ENCODE data around the gene ARHGDIA.

Gene ARHGDIA

DNA sequence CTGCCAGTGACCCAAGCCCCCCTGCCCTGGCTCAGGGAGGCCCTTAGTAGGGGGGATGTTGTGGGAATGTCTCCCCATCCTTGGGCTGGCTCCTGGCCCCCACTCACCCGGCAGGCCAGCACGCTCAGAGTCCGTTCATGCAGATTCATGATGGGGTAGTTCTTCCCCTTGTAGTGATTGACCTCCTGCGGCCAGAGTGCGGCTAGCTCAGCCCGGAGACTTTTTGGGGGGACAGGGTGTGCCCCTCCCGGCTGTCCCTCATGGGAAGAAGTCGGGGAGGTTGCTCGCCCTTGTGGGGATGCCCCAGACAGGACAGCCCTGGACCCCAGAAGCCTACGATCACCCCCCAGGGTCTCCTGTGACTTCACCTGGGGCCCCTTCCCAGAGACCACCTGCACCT, 34.9 kb upstream of the ARHGDIA start:
- DNase-seq, result no peak

- no peak for DNase-seq
Observed at GRCh38 chr17:81905424-81905875, 34.3 kb upstream of the ARHGDIA start.

GRCh38 chr17:81904600-81905423, 33.7 kb upstream of the ARHGDIA start:
- DNase-seq, result no peak

DNA sequence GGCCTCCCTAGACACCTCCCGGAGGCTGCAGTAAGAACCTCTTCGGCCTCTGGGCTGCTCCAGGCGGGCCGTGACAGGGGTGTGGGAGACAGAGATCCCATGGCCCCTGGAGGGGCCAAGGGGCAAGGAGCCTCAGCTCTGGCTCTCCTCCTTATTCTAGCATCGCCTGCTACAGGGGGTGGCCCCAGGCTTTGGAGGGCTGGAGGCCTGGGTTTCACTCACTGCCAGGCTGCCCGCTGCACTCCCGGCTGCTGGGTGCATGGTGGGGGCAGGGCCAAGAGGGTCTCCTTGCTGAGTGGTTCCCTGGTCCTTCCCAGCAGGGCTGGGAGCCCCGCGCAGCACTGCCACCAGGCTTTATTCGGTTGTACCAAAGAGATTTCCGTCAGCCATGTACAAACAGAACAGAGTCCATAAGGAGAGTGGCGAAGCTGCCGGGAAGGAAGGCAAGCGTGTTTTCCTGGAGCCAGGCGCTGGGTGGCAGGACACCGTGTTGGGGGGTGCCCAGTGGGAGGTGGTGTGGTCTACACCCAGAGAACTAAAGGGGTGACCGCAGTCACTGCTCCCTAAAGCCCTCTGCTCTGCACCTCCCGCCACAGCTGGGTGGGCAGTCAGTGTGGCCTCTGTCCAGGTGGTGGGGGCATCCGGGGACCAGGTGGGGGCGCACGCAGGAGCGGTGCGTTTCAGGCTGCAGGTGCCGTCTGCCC, 32.9 kb upstream of the ARHGDIA start:
- DNase-seq, result no peak

- DNase-seq, result no peak
Observed at GRCh38 chr17:81903415-81903831, 32.3 kb upstream of the ARHGDIA start.

GRCh38 chr17:81902653-81903414, 31.7 kb upstream of the ARHGDIA start:
- DNase-seq, result no peak

GRCh38 chr17:81902023-81902652, 31.0 kb upstream of the ARHGDIA start, which contains the start of gene NPB:
NPB (plus strand) TSS chr17:81902238; CDS start chr17:81902278, 40 bp downstream.
- DNase-seq, result no peak

GRCh38 chr17:81901167-81902022, 30.3 kb upstream of the ARHGDIA start:
- no peak for DNase-seq

GRCh38 chr17:81900181-81900820, 29.2 kb upstream of the ARHGDIA start:
- no peak for DNase-seq

DNA sequence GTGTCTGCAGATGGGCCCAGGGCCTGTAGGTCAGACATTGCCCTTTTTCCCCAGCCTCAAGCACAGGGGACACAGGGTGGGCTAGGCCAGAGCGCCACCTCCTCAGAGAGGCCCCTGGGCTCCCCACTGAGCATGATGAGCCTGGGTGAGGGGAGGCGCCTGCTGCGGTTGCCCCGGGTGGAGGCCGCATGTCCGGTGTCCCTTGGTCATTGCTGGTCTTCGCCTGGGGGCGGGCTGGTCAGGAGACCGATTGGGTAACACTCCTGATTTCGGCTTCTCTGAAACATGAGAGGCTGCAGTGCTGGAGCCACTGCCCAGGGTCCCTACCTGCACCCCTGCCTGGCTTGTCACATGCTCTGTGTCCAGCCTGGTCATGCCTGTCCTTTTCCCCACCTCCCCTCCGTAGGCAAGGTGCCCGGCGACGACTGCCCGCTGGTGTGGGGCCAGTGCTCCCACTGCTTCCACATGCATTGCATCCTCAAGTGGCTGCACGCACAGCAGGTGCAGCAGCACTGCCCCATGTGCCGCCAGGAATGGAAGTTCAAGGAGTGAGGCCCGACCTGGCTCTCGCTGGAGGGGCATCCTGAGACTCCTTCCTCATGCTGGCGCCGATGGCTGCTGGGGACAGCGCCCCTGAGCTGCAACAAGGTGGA, 28.5 kb upstream of the ARHGDIA start:
- no peak for DNase-seq

- no peak for DNase-seq
Observed at GRCh38 chr17:81898885-81899284, 27.7 kb upstream of the ARHGDIA start.

GRCh38 chr17:81898029-81898866, 27.1 kb upstream of the ARHGDIA start:
- no peak for DNase-seq

DNA sequence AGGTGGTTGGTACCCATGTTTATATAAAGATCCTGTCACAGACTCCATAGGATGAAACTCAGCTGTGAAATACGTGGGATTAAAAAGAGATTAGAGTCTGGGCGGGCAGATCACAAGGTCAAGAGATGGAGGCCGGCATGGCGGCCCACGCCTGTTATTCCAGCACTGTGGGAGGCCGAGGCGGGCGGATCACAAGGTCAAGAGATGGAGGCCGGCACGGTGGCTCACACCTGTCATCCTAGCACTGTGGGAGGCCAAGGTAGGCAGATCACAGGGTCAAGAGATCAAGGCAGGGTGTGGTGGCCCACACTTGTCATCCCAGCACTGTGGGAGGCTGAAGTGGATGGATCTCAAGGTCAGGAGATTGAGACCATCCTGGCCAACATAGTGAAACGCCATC, 24.3 kb upstream of the ARHGDIA start:
- DNase-seq, result no peak

GRCh38 chr17:81891303-81891552, 20.1 kb upstream of the ARHGDIA start:
- DNase-seq, result no peak

GRCh38 chr17:81890447-81891302, 19.5 kb upstream of the ARHGDIA start:
- no peak for DNase-seq

- DNase-seq, result no peak
Observed at GRCh38 chr17:81889602-81890001, 18.5 kb upstream of the ARHGDIA start.

GRCh38 chr17:81888988-81889595, 18.0 kb upstream of the ARHGDIA start:
- DNase-seq, result no peak

GRCh38 chr17:81888105-81888987, 17.2 kb upstream of the ARHGDIA start:
- no peak for DNase-seq

Measured in activated CD4-positive, alpha-beta T cell treated with anti-CD3 and anti-CD28 coated beads, Interleukin-2, amount 50 U/mL, for 1 hour (primary cell).